ENCODE data around the gene JUNB. TPM values are rescaled to one million over a fixed set of nuclear protein-coding genes. Genes with fewer than 3 reads are reported as not detected.

The JUNB gene
- total RNA-seq = 1,000 to 10,000 TPM in 2 of 4 donors, 100 to 1,000 TPM in 2; 852 to 2,498 (median 1,079) TPM

DNA sequence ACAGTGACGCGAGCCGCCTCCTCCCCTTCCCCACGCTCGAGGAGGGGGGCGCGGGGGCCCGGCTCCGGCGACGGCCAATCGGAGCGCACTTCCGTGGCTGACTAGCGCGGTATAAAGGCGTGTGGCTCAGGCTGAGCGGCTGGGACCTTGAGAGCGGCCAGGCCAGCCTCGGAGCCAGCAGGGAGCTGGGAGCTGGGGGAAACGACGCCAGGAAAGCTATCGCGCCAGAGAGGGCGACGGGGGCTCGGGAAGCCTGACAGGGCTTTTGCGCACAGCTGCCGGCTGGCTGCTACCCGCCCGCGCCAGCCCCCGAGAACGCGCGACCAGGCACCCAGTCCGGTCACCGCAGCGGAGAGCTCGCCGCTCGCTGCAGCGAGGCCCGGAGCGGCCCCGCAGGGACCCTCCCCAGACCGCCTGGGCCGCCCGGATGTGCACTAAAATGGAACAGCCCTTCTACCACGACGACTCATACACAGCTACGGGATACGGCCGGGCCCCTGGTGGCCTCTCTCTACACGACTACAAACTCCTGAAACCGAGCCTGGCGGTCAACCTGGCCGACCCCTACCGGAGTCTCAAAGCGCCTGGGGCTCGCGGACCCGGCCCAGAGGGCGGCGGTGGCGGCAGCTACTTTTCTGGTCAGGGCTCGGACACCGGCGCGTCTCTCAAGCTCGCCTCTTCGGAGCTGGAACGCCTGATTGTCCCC is at the start of gene JUNB:
Gene JUNB, plus strand, starts transcription at position 142 of the 706 bp plus-strand sequence. Its CDS starts 286 bp downstream, at position 428.
- no peak for TF ChIP-seq CTCF (IDR thresholded peaks at IDR 0.05)
- ATAC-seq (ENCODE audit: low FRiP score) (peak; percentile 33), DNase-seq (ENCODE audit: low spot score) (peak; percentile 86)

- no peak for TF ChIP-seq CTCF (IDR thresholded peaks at IDR 0.05)
- ATAC-seq (ENCODE audit: low FRiP score) = no peak
Observed at GRCh38 chr19:12745166-12745897, 46.0 kb upstream of the JUNB start.

DNA sequence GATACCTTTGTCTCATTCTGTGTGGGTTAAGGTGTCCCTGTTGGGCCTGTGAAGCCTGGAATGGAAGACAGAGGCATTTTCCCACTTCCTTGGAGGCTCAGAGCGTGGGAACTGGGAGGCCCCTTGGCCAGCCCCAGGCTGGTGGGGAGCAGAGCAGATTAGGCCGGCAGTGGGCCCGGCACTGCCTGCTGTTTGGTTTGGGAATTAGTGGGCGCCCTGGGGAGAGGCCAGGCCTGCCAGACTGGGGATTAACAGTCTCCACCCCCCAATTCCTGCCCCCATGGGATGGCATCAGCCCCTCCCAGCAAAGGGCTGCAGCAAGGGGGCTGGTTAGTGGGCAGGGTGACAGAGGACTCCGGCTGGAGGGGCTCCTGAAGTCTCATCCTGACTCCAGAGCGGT is 42.8 kb upstream of the JUNB start:
- DNase-seq (ENCODE audit: low spot score) (no peak), ATAC-seq (ENCODE audit: low FRiP score) (no peak)
- TF ChIP-seq CTCF (IDR thresholded peaks at IDR 0.05) = no peak

More at GRCh38 chr19:12745166-12745897, 46.0 kb upstream of the JUNB start:
- no peak for DNase-seq (ENCODE audit: low spot score)

DNA sequence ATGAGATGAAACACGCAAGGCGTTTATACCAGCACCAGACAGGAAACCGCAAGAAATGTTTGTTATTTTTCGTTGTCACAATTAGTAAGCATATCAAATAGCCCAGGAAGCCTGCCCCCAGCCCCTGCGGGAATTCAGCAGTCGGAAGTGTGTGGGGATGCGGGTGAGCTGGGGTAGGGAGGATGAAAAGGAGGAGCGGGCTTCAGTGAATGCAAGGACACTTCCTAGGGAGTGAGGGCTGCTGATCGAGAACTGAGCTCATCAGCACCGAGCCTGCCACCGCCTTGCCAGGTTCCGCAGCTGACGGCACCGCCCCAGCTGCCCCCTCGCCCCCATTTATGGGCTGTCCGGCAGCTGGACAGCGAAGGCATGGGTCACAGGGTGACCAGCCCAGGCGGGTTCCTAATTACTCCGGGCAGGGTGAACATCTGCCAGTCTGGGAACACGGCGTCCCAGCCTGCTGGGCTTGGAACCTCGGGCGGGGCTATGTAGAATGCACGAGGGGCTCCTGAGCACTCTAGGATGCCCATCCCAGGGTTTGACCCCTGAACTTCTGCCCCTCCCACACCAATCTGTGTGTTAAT is 41.3 kb upstream of the JUNB start:
- no peak for ATAC-seq (ENCODE audit: low FRiP score)
- DNase-seq (ENCODE audit: low spot score) = no peak
- TF ChIP-seq CTCF (IDR thresholded peaks at IDR 0.05) = no peak

DNA sequence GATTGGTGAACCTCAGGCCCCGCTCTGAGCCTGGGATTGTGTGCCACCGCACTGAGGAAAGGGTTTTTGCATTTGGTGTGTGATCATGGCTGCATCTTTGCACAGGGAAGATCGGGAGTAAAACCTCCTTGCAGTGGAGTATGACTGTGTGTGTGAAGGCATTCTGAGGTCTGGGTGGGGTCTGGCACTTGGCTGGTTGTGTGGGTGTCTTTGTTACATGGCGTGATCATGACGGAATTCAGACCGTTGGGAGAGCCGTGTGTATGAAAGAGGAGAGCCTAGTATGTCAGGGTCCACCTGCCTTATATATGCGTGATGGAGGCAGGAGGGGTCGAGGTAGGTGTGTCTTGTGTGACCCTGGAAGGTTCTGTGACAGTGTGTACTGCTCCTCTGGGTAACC is 40.4 kb upstream of the JUNB start:
- no peak for TF ChIP-seq CTCF (IDR thresholded peaks at IDR 0.05)
- no peak for DNase-seq (ENCODE audit: low spot score)

GRCh38 chr19:12751635-12752034 is 39.7 kb upstream of the JUNB start, which contains the start of gene BEST2:
TSS of gene BEST2 (plus strand) at chr19:12751791. CDS start at chr19:12752593, 802 bp downstream.
- TF ChIP-seq CTCF (IDR thresholded peaks at IDR 0.05) = no peak
- DNase-seq (ENCODE audit: low spot score) = no peak
- no peak for ATAC-seq (ENCODE audit: low FRiP score)

More for the DNA sequence above, 40.4 kb upstream of the JUNB start:
- no peak for ATAC-seq (ENCODE audit: low FRiP score)

Measured in omental fat pad (tissue), 4 donors.